ENCODE data around the gene PTPRN2.
"Not testable (repeated sequence)": the region's sequence is repeated elsewhere in the genome, so short reads cannot be mapped to it uniquely, and the experiment has no call there.

Gene PTPRN2

GRCh38 chr7:157983502-157984422, 603.9 kb downstream of the PTPRN2 start:
- no peak for DNase-seq (ENCODE audit: extremely low read depth, low read depth)
- TF ChIP-seq CTCF (IDR thresholded peaks at IDR 0.05; ENCODE audit: low read depth, low read length), result no peak

- no peak for DNase-seq (ENCODE audit: extremely low read depth, low read depth)
- TF ChIP-seq CTCF (IDR thresholded peaks at IDR 0.05; ENCODE audit: low read depth, low read length), result no peak
These were observed 605.8 kb downstream of the PTPRN2 start for GRCh38 chr7:157981778-157982177.

GRCh38 chr7:157980774-157981173, 606.8 kb downstream of the PTPRN2 start:
- no peak for DNase-seq (ENCODE audit: extremely low read depth, low read depth)
- no peak for TF ChIP-seq CTCF (IDR thresholded peaks at IDR 0.05; ENCODE audit: low read depth, low read length)

GRCh38 chr7:157980341-157980731, 607.3 kb downstream of the PTPRN2 start:
- DNase-seq (ENCODE audit: extremely low read depth, low read depth), result not testable (repeated sequence)

- DNase-seq (ENCODE audit: extremely low read depth, low read depth), result no peak
- TF ChIP-seq CTCF (IDR thresholded peaks at IDR 0.05; ENCODE audit: low read depth, low read length), result no peak
These were observed 607.8 kb downstream of the PTPRN2 start for GRCh38 chr7:157979636-157980340.

- no peak for TF ChIP-seq CTCF (IDR thresholded peaks at IDR 0.05; ENCODE audit: low read depth, low read length)
- DNase-seq (ENCODE audit: extremely low read depth, low read depth), result no peak
These were observed 608.9 kb downstream of the PTPRN2 start for GRCh38 chr7:157978766-157979165.

- no peak for TF ChIP-seq CTCF (IDR thresholded peaks at IDR 0.05; ENCODE audit: low read depth, low read length)
- no peak for DNase-seq (ENCODE audit: extremely low read depth, low read depth)
These were observed 609.7 kb downstream of the PTPRN2 start for GRCh38 chr7:157977717-157978496.

Data from AG09319 (cell line).